IPS DF 6.9 (cell line): ENCODE data around the gene PPP1R18.

Experiments used
- DNase-seq: peaks from one replicate; pipeline ENCODE4 v3.0.0-alpha.2; 2013; ENCODE audit warnings: low read depth, low spot score
- H3K27ac ChIP-seq: one replicate; pipeline ENCODE4 v1.5.1; 2013; ENCODE audit warnings: low read length, control low read depth
- H3K27me3 ChIP-seq: 2 replicates; pipeline ENCODE4 v1.6.1; 2013; ENCODE audit warnings: mild to moderate bottlenecking, low read length; ENCODE audit not compliant: control insufficient read depth, insufficient read depth
- H3K36me3 ChIP-seq: 2 replicates; pipeline ENCODE4 v1.6.1; 2013; ENCODE audit warnings: low read length; ENCODE audit not compliant: control insufficient read depth, insufficient read depth
- H3K4me1 ChIP-seq: 2 replicates; pipeline ENCODE4 v1.6.1; 2013; ENCODE audit warnings: low read length; ENCODE audit not compliant: control insufficient read depth, insufficient read depth
- H3K4me3 ChIP-seq: 2 replicates; pipeline ENCODE4 v1.5.1; 2013; ENCODE audit warnings: mild to moderate bottlenecking, low read length
- H3K9me3 ChIP-seq: 2 replicates; pipeline ENCODE4 v1.6.1; 2013; ENCODE audit warnings: low read length, inconsistent platforms; ENCODE audit not compliant: control insufficient read depth, insufficient read depth
- WGBS: extraction: QIAGEN DNeasy Blood & Tissue Kit; methylation state at CpG from one replicate; pipeline ENCODE4 v1.1.7; 2013; ENCODE audit warnings: mixed read lengths, missing lambda C conversion rate; ENCODE audit not compliant: insufficient read length, insufficient coverage; 5-methylcytosine and 5-hydroxymethylcytosine counted together

Gene PPP1R18

DNA sequence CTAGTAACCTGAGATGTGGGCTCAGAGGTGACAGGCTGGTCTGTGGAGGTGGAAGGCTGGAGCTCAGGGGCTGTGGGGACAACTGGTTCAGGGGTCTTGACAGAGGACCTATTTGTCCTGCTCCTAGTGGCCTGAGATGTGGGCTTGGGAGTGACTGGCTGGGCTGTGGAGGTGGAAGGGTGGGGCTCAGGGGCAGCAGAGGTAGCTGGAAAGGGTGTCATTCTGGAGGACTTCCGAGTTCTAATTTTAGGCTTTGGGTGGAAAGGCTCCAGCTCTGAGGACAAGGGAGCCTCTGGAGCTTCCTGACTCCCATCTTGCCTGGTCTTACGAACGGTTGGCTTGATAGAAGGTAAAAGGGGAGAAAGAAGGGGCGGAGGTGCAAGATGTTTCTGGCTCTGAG lies 19.2 kb upstream of the PPP1R18 start:
- Histone ChIP-seq H3K27ac (no peak overlapping the region), H3K27me3 (no peaks in the 10 kb centered on the region), H3K4me1 (no peaks in the 10 kb centered on the region), H3K9me3 (no peaks in the 10 kb centered on the region), H3K4me3 (no peak overlapping the region), H3K36me3 (peaks cover 27% of the 10 kb centered on the region; the same call in 1 of the 2 replicates)
- no peak for DNase-seq
- no CpG with 5 or more reads among the region's 4 CpGs for WGBS

DNA sequence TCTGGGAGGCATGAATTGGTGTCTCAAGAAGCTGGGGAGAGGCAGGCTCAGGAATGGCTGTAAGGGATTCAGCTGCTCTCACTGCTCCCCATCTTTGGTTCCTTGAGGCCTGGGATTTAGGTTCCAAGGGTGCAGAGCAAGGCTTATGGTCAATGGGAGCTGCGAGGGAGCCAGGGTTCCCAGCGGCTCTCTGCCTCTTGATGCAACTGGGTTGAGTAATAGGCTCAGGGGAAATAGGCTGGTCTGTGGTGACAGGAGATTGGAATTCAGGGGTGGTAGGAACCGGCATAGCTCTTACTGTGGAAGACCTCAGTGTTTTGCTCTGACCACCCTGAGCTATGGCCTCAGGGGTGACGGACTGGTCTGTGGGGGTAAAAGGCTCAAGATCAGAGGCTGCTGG lies 17.4 kb upstream of the PPP1R18 start:
- Histone ChIP-seq H3K27me3 (no peaks in the 10 kb centered on the region), H3K36me3 (peaks cover 27% of the 10 kb centered on the region; the same call in 1 of the 2 replicates), H3K9me3 (no peaks in the 10 kb centered on the region), H3K4me3 (no peak overlapping the region), H3K27ac (no peak overlapping the region), H3K4me1 (no peaks in the 10 kb centered on the region)
- WGBS, result no CpG with 5 or more reads among the region's 4 CpGs
- DNase-seq, result no peak

DNA sequence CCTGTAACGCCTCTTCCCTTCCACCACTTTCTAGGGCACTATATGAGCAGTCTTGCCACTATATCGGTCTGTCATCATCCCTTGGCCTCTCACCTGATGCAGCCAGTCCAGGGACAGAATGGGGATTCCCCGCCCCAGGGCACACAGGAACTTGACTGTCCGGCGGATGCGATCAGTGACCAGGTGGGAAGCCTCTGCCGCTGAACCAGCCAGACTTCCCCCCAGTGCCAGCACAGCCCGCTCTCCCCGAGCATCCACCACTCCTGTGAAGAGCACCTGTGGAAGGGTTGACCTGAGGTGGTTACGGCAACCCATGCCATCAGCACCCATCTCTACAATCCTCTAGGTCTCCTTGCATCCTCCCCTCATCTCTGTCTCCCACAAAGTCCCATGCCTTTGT lies 16.6 kb upstream of the PPP1R18 start:
- no peaks in the 10 kb centered on the region for H3K27me3 ChIP-seq
- no peaks in the 10 kb centered on the region for H3K4me1 ChIP-seq
- no CpG with 5 or more reads among the region's 10 CpGs for WGBS
- H3K4me3 ChIP-seq, result no peak overlapping the region
- peaks cover 25% of the 10 kb centered on the region; the same call in 1 of the 2 replicates for H3K36me3 ChIP-seq
- DNase-seq, result no peak
- no peak overlapping the region for H3K27ac ChIP-seq
- no peaks in the 10 kb centered on the region for H3K9me3 ChIP-seq

DNA sequence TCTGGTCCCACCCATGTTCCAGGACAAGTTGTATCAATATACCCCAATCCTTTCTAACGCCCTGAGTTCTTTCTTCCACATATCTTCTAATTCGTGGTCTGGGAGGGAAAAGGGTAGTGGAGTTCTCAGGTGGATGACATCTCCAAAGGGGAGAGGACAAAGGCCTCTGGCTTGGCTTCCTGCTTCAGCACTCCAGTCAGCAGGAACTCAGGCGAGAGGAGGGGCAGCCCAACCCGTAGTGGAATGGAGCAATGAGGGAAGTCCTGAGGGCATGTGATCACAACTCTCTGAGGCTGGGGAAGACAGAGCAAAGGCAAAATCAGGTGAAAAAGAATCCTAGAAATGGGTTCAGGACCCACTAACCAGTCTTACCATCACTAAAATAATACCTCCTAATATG lies 13.9 kb upstream of the PPP1R18 start:
- Histone ChIP-seq H3K36me3 (peaks cover 16% of the 10 kb centered on the region; the same call in 1 of the 2 replicates), H3K4me1 (no peaks in the 10 kb centered on the region), H3K4me3 (no peak overlapping the region), H3K27ac (no peak overlapping the region), H3K9me3 (no peaks in the 10 kb centered on the region), H3K27me3 (no peaks in the 10 kb centered on the region)
- no peak for DNase-seq
- whole genome bisulfite sequencing, result no CpG with 5 or more reads among the region's 4 CpGs

DNA sequence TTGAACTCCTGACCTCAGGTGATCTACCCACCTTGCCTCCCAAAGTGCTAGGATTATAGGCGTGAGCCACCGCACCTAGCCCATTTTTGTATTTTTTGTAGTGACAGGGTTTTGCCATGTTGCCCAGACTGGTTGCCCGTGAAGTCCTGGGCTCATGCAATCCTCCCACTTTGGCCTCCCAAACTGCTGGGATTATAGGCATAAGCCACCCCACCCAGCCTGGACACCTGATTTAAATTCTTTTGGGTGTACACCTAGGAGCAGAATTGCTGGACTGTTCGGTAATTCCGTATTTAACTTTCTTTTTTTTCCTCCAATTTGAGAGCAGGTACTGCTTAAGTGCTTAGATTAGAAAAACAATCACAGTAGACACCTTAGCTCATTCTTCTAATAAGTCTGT lies 10.0 kb upstream of the PPP1R18 start:
- Histone ChIP-seq H3K36me3 (no peaks in the 10 kb centered on the region; the same call in 1 of the 2 replicates), H3K27ac (no peak overlapping the region), H3K4me1 (no peaks in the 10 kb centered on the region), H3K9me3 (no peaks in the 10 kb centered on the region), H3K4me3 (no peak overlapping the region), H3K27me3 (no peaks in the 10 kb centered on the region)
- no peak for DNase-seq
- no CpG with 5 or more reads among the region's 5 CpGs for WGBS

DNA sequence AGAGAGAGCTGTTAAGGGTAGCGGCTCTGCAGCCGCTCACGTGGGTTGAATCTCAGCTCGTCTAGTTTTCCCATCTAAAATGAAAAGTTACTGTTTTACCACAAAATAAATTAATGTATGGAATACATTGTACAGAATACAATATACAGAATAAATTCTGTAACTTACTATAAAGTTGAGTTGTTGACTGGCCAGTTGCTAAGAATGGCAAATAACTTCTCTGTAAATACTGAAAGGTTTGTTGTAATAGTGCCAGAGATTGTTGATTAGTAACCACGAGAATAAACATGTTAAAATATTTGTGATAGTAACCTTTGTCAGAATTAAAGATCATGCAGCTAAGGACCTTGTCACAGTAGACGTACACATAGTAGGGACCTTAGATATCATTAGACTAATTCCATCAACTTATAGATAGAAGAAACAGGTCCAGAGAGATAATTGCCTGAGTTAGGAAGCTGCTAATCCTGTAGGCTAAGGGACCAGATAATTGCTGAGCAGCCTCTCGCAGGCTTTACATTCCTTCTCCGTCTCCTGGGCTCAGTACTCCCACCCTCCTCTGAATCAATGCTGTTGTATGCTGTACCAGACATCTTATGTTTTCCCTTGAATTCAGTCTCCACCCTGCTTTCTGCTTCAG lies 4.9 kb upstream of the PPP1R18 start:
- Histone ChIP-seq H3K4me1 (peaks cover 8% of the 10 kb centered on the region), H3K9me3 (no peaks in the 10 kb centered on the region), H3K27me3 (no peaks in the 10 kb centered on the region), H3K36me3 (no peaks in the 10 kb centered on the region), H3K27ac (no peak overlapping the region), H3K4me3 (peak overlapping the region; percentile 88; the same call in 1 of the 2 replicates)
- DNase-seq, result no peak
- WGBS, result no CpG with 5 or more reads among the region's 8 CpGs

DNA sequence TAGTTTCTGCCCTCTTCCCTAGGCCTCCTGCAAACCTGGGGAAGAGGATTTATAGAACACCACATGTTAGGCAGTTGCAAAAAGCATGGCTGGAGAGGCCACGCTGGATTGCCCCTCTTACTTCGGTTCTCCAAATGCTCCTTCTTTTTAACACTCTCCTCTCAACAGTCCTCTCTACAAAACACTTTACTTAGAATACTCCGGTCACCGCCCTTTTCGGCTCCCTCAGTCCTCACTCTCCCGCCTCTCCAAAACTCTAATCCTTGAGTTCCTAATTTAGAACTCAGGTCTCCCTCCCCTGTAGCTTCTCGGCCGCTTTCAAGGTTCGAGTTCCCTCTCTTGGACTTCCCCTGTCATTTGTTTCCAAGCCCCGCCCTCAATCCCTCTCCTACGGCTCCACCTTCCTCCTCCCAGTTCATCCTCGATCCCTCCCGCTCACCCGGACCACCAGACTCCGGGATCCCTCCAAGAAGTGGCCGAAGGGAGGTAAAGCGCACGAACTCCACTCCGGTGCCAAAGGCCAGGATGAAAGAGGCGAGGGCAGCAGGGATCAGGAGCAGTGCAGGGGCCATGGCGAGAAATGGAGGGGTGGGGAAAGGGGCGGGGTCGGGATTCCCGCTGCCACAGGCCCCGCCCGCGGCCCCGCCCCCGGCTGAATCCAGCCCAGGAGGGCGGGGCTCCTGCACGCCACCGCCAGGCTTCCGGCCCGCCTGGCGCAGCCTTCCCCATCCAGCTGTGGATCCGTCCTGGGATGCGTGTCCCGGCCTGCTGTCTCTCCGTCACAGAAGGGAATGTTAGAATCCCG lies 4.2 kb upstream of the PPP1R18 start, which contains the start of gene NRM:
Gene NRM (minus strand): TSS at position 582 of the 805 bp plus-strand sequence. CDS start 10 bp downstream, at position 572.
- WGBS, result no CpG with 5 or more reads among the region's 40 CpGs
- H3K9me3 ChIP-seq, result no peaks in the 10 kb centered on the region
- H3K27me3 ChIP-seq, result no peaks in the 10 kb centered on the region
- H3K36me3 ChIP-seq, result no peaks in the 10 kb centered on the region
- no peak within 1 kb of the TSS for H3K27ac ChIP-seq
- H3K4me3 ChIP-seq, result peak within 1 kb of the TSS; percentile 88; the same call in 1 of the 2 replicates
- DNase-seq, result no peak
- H3K4me1 ChIP-seq, result peaks cover 10% of the 10 kb centered on the region

DNA sequence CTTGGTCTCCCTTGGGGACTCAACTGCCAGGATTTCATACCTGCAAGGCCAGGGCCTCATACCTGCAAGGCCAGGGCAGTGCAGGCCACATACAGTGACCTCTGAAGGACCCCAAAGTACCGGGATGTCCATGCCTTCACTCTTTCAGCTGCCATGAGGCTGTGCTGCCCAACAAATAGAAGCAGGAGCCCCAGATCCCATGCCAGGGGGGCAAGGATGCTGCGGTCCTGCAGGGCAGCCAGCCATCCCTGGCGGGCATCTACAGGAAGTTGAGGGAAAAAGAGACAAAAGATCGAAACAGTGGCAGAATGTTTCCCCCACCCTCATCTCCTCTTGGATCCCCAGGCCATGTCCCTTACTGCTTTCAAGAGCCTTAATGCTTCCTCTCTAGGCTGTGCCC lies 3.5 kb upstream of the PPP1R18 start:
- no peak overlapping the region for H3K27ac ChIP-seq
- no peaks in the 10 kb centered on the region for H3K9me3 ChIP-seq
- H3K4me1 ChIP-seq, result peaks cover 11% of the 10 kb centered on the region
- peak overlapping the region; percentile 88; the same call in 1 of the 2 replicates for H3K4me3 ChIP-seq
- no peaks in the 10 kb centered on the region for H3K27me3 ChIP-seq
- H3K36me3 ChIP-seq, result no peaks in the 10 kb centered on the region
- no peak for DNase-seq
- WGBS, result no CpG with 5 or more reads among the region's 4 CpGs

DNA sequence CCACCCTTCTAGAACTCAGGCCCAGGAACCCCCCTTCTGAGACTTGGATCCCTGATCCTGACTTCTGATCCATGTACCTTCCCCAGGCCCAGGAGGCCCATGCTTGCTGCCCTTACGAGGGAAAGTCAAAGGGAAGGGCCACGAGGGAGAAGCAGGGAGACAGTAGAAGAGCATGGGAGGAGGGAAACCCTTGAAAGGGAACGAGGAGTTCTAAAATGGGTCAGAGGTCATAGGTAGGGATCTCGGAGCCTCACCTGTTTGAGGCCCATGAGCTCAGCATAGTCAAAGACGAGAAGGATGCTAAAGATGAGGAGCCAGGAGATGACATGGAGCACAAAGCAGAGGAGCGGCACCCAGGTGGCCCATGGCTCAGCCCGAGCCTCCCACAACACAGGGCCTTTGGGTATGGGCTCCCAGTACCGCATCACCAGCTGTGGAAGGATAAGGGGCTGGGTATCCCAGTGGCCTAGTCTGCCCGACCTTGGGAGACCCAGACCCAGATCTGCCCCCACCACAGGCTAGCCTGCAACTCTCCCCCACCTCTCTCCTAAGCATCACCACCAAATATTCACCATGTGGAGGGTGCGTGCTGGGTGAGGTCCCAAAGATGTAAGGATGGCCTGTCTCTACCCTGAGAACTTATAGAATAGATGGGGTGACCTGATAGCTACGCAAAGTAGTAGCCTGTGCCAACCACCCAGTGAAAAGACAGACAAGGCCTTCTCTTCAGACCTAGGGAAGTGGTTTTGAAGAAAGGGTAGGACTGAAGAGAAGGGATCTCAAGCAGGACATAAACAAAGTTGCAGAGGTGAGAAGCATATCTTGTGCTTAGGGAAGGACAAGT lies 2.8 kb upstream of the PPP1R18 start:
- no peaks in the 10 kb centered on the region for H3K9me3 ChIP-seq
- H3K4me3 ChIP-seq, result no peak overlapping the region
- H3K36me3 ChIP-seq, result no peaks in the 10 kb centered on the region
- peaks cover 13% of the 10 kb centered on the region for H3K4me1 ChIP-seq
- H3K27ac ChIP-seq, result no peak overlapping the region
- whole genome bisulfite sequencing, result no CpG with 5 or more reads among the region's 11 CpGs
- no peak for DNase-seq
- no peaks in the 10 kb centered on the region for H3K27me3 ChIP-seq

DNA sequence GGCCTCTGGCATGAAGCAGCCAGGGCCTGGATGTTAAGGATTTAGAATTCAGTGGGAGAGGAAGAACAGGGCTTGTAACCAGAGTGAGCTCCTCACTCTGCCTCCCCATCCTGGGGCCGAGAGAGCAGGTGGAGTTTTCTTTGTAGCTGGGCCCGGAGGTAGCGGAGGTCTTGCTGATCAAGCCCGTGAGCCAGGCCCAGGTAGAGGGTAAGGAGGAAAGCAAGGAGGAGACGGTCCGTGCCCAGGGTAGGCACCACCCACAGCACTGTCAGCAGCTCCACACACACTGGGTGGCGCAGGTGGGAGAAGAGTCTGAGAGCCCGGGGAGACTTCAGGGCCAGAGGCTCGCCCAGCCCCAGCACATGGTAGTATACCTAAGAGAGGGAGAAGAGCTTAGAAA lies 2.1 kb upstream of the PPP1R18 start:
- no peaks in the 10 kb centered on the region for H3K9me3 ChIP-seq
- H3K4me1 ChIP-seq, result peaks cover 13% of the 10 kb centered on the region
- H3K27ac ChIP-seq, result no peak overlapping the region
- no peaks in the 10 kb centered on the region for H3K36me3 ChIP-seq
- no peak for DNase-seq
- no peak overlapping the region for H3K4me3 ChIP-seq
- no CpG with 5 or more reads among the region's 9 CpGs for WGBS
- H3K27me3 ChIP-seq, result no peaks in the 10 kb centered on the region
